PC-9 (cell line): ENCODE results near the gene DGKD.

Experiments used
- EZH2 ChIP-seq: fragments of 200-600 bp; sonication (generic); IDR thresholded peaks from 2 replicates; pipeline ENCODE4 v1.8.0; 2017; ENCODE audit warnings: antibody characterized with exemption, low read depth
- TF ChIP-seq, protein P1 (sequence below): fragments of 200-600 bp; sonication (generic); conservative IDR thresholded peaks from 2 replicates; pipeline ENCODE4 v1.6.1; 2017; ENCODE audit warnings: mixed run types, antibody characterized with exemption, mild to moderate bottlenecking, moderate library complexity

DNA sequence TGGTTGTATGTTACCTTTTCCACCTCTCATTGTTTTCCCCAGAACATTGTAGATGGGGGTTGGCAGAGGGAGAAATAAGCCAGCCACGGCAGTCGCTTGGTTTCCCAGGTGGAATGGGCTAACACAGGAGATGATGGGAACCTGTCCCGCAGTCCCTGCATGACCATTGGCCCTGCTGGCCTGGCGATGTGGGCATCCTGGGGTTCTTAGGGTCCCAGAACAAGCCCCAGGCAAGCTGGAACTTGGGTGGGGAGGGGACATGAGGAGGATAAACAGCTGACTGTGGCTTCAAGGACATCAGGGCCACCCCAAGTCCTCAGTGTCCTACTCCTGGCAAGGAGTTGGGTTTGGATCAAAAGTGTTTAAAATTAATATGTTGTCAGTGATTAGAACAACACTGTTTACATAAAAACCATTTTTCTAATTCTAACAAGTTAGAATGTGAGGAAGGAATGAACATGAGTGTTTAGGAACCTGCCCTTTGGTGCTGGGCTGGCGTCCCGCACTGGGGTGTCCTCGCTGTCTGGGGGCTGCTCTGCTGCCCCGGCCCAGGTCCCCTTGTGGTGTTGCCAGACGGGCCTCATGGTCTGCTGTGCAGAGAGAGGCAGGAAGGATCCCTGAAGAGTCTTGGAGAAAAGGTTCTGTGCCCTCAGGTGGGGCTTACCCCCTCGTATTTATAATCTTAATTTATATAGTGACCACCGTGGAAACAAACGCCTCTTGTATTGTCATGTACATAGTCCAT is 117.2 kb downstream of the DGKD start:
- TF ChIP-seq, protein P1, sequence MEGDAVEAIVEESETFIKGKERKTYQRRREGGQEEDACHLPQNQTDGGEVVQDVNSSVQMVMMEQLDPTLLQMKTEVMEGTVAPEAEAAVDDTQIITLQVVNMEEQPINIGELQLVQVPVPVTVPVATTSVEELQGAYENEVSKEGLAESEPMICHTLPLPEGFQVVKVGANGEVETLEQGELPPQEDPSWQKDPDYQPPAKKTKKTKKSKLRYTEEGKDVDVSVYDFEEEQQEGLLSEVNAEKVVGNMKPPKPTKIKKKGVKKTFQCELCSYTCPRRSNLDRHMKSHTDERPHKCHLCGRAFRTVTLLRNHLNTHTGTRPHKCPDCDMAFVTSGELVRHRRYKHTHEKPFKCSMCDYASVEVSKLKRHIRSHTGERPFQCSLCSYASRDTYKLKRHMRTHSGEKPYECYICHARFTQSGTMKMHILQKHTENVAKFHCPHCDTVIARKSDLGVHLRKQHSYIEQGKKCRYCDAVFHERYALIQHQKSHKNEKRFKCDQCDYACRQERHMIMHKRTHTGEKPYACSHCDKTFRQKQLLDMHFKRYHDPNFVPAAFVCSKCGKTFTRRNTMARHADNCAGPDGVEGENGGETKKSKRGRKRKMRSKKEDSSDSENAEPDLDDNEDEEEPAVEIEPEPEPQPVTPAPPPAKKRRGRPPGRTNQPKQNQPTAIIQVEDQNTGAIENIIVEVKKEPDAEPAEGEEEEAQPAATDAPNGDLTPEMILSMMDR, result no peak
- no peak for TF ChIP-seq EZH2
